HG03103 (cell line): ENCODE data around the gene PKNOX2.

Experiments used
- ATAC-seq: cut with Tn5 transposase; IDR thresholded peaks from one replicate; pipeline ENCODE4 v1.9.1; 2021; ENCODE audit warnings: low read depth; ENCODE audit not compliant: unreplicated experiment

The PKNOX2 gene

GRCh38 chr11:125153837-125154236 is 10.7 kb upstream of the PKNOX2 start:
- ATAC-seq, result no peak

DNA sequence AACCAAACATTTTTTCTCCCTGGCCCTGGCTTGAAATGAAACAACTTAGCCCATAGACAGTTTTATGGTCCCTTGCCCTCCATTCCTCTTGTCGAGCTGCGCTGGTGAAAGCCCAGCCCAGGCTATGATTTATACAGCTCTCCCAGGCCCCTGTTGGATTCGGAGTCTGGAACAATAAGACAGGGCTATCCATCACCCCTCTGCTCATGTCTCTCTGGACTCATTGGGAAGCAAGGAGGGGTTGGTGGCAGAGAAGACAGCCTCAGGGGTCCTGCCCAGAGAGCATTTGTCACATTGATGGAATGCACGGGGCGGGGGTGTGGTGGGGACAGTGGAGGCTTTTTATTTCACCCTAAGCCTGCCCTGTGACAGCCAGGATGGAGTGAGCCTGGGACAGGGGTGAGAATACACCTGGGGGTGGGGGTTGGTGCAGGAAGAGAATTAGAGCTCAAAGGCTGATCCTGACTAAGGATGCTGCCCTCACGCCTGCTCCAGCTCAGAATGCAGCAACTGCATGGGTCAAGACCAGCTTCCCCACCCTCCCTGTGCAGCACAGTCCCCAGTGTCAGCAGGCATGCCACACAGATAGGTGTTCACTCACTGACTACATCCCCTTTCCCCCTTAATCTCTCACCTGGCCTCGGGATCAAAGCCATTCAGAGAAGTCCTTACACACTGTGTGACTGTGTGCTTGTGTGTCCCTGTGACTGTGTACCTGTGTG is 10.0 kb upstream of the PKNOX2 start:
- no peak for ATAC-seq

DNA sequence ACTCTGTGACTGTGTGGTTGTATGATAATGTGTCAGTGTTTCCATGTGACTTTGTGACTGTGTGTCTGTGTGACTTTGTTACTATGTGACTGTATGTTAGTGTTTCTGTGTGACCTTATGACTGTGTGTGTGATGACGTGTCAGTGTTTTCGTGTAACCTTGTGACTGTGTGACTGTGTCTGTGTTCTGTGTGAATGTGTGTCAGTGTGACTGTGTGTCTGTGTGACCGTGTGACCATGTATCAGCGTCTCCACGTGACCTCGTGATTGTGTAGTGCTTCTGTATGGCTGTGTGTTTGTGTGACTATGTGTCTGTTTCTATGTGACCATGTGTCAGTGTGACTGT is 9.5 kb upstream of the PKNOX2 start:
- no peak for ATAC-seq

DNA sequence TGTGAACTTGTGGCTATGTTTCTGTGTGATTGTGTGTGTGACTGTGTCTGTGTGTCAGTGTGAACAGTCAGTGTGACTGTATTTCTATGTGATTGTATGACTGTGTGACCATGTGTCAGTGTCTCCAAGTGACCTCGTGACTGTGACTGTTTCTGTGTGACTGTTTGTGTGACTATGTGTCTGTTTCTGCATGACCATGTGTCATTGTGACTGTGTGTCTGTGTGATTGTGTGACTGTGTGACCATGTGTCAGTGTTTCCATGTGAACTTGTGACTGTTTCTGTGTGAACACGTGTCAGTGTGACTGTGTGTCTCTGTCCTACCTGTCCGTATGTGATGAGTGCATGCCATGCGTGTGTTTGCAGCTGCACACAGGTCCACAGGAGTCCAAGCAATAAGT is 8.8 kb upstream of the PKNOX2 start:
- no peak for ATAC-seq

GRCh38 chr11:125156346-125157117 is 8.0 kb upstream of the PKNOX2 start:
- no peak for ATAC-seq

- ATAC-seq, result no peak
Observed at GRCh38 chr11:125157118-125157733, 7.3 kb upstream of the PKNOX2 start.

DNA sequence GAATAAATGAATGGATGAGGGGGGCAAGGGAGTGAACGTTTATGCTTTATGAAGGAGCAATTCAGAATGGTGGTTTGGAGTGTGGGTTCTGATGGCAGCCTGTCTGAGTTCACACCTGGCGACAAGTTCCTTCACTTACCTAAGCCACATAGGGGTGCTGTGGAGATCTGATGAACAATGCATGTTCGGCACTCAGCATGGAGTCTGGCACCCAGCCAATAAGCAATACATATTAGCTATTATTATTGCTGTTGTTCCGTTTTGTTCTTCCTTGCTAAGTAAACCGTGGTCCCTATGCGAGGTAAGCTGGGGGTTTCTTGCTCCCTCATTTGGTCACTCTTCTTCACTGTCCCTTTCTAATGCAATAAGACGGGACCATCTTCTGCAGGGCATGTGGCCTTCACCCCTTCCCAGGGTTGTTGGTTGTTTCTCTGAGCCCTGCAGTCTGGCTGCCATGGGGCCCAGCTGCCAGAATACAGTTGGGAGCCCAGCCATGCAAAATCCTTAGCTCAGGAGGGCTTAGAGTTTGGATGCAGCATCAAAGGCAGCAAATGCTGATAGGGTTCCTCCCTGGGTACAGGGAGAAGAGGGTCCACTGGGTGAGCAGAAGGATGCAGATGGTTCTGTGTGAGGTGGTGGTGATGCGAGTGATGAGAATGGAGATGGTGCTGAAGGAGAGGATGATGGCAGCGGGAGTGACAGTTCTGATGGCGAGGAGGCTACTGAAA is 6.4 kb upstream of the PKNOX2 start:
- ATAC-seq, result no peak

DNA sequence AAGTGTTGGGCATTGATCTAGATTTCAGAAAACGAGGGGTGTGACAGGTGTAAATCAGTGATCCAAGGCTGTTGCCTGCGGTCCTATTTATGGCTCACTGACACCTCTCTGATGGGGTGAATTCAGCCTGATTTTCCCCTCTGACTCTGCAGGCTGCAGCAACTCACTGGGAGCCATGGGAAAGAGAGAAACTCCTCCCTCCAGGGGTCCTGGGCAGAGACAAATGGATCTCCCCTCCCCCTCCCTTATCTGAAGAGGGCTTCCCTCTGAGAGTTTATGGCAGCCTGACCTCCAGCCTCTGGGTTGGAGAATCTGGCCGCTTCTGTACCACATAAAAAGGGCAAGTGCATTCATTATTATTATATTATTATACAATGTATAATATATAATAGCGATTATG is 1.8 kb upstream of the PKNOX2 start:
- ATAC-seq, result no peak

GRCh38 chr11:125163431-125164063 is 1.0 kb upstream of the PKNOX2 start:
- no peak for ATAC-seq

DNA sequence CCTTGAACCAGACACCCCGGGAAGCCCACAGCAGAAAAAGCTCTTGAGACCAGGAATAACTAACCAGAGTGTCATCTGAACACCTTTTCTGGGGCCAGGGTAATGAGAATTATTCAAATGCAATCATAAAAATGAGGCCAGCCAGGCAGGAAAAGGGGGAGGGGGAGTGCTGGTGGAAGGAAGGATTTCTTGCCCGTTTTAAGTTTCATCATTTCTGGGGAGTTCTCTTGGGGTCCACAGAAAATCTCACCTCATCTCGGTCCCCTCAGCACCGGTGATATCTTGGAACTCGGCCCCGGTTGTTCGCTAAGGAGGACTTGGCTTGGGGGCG is 495 bp upstream of the PKNOX2 start:
- ATAC-seq, result no peak

DNA sequence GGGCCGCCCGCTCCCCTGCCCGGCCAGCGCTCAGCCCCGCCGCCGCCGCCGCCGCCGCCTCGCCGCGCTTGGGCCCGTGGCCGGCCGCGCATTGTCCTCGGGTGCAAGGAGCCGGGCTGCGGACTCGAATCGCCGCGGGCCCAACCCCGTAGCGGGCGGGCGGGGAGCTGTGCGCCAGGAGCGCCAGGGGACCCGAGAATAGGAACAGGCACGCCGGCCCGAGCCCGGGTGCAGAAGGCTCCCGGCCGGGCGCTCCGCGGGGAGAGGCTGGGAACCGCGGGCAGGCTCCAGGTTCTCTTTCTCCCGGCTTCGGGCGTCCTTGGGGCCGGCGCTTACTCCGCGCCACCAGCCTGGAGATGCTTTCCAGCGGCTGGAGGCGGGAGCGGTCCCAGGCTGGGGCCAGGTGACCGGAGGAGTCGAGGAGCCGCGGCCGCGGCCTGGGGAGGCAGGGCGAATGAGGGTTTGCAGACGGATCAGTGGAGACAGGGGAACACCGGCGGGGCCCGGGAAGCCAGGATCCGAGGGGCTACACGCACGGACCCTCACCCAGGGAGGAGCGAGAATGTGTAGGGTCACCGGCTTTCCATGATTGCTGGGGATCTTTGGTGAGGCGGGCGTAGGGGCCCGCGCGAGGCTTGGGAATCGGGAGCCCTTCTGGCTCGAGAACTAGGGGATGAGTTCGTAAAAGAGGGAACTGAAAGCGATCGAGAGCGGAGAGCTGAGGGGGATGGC is 726 bp downstream of the PKNOX2 start:
- no peak for ATAC-seq

DNA sequence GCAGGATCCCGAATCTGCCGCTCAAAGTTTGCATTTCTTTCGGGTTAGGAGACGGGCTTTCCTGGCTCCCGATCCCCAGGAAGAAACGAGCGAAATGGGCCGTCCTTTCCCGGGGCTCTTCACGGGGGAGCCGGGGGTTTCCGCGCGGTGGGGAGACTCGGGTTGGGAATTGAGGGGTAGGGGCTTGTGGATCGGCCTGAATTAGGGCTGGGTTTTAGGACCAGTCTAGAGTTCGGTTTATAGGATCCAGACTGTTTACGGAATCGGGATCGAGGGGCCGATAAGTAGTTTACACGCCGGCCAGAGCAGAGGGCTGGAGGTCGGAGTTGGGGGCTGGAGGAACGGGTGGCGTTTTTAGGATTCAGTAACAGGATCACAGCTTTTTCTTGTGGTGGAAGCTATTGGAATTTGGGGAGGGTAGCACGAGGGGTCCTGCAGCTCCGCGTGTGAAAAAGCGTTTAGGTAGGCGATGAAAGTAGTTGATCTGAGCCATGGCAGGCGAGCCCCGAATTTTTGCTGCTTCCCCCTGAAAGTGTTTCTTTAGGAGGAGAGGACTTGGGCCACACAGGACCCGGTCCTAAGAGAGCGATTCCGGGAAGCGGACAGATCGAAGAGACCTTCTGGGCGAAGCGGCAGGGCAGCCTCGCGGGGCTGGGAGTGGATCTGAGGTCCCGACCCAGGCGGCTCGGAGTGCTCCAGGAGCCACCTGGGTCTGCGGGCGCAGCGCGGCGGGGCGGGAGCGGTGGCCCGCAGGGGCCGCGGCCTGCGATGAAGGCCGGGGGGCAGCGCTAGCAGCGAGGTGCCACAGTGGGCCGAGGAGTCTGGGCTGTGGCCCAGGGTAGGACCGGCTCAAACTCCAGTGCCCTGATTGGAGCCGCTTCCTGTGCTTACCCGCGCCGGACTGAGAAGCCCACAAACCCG is 1.6 kb downstream of the PKNOX2 start:
- ATAC-seq, result no peak

DNA sequence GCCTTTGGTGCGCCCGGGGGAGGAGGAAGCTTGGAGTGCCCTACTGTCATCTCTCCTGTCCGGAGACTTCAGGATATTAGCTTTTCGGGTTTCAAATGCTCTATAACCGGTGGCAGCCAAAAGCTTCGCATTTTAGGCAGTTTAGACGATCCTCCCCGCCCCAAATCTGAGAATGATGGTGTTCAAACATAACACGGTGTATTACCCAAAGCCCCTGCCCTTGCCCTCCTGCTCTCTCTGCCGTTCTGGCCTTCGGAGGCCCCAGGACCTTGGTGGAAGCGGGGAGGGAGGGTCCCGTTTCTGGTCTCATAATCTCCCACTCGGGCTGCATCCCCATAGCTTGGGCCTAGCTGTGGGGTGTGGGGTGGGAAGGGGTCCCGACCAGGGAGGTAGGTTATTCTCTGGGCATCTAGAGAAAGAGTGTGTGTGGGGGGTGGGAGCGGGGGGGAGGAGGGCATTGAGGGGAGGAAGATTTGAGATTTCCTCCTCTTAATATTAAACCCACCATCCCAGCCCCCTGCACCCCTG is 2.3 kb downstream of the PKNOX2 start:
- no peak for ATAC-seq

DNA sequence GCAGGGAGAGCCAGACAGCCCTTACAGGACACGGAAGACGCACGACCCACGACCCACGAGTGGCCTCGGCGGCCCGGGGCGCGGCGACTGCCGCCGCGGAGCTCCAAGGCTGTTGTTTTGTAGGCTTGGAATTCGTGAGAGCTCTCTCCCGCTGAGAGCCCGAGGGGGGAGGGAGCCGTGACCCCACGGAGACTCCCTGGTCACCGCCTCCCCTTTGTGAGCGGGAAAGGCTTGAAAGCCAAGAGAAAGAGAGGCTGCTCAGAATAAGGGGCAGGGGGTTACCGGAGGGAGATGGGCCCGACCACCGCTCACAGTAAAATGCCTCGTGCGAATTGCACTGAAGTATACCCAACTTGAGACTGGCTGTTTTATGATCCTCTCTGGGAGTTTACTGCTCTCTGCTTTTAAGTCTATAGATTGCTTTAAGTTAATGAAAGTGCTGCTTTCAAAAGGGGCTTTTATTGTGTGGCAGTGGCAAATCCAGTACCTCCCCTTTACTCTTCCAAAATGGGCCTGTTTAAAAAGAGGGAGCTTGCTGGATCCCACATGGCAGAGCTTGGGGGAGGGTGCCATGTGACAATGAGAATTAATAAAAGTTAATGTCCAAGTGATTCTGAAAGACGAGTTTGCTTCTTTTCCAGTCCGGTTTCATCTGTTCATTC is 2.9 kb downstream of the PKNOX2 start:
- ATAC-seq, result no peak

DNA sequence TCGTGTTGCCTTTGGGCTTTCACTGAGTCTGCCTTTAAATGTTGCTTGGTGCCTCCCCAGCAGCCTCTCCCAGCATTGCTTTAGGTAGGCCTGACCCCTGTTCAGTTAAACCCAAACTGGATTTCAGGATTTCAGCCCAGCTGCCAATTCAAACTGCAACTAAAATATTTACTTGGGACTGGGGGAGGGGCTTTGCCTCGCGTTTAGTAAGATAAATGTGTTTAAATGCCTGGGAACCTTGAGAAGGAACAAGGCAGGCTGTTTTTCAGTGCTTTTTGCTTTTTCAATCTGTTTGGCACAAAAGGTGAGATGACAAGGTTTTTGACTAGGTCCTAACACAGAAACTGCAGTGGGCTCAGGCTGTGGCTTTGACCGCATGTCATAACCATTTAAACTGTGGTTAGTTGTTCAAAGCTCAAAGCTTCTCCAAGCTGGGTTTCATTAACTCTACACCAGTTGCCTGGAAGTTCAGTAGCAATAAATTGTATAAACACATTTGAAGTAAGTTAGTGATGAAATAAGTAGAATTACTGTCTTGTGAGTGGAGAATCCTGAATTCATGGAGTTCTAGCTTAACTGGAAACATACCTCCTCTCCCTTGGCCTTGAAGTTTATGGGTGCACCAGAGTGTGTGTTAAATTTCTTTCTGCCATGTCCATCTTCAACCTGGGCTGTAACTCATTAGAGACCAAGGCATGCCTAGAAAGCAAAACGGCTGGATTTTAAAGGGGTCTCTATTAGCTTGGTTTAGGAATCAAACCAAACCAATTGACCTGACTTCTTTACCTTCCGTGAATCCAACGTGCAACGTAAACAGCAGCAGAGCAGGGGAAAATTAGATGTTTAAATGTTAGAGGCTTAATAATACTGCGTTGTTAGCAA is 3.6 kb downstream of the PKNOX2 start:
- ATAC-seq, result no peak

DNA sequence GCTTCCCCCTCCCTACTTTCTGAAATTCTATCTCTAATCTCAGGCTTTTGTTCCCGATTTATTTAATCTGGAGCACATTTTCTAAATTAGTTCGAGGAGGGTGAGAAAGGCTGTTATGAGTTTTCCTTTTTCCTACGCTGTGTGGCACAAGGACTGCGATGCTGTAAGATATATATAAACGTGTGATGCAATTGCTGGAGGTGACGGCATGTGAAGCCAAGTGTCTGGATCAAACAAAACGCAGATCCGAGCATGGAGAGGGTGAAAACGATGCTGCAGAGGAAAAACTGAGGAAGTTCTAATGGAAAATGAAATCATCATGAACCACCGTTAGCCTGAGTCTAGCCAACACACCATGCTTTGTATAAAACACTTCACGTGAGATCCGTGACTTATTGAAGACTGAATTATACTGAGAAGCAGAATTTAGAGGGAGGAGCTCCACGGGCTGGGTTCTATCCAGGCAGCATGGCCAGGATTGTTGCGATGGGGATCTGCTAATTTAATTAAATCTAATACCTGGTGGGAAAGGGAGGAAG is 4.4 kb downstream of the PKNOX2 start:
- no peak for ATAC-seq

- ATAC-seq, result no peak
Observed at GRCh38 chr11:125170001-125170509, 5.5 kb downstream of the PKNOX2 start.
